SH-SY5Y (cell line): ENCODE data around the gene SCARB1.

Experiments
- GATA2 ChIP-seq: IDR thresholded peaks from 2 replicates; pipeline ENCODE4 v1.6.1; 2011; ENCODE audit warnings: mild to moderate bottlenecking, low read depth, low read length
- GATA3 ChIP-seq: IDR thresholded peaks from 2 replicates; pipeline ENCODE4 v1.6.1; 2011; ENCODE audit warnings: low read depth, mild to moderate bottlenecking, low read length, moderate library complexity

- TF ChIP-seq GATA3 (no peak), GATA2 (no peak)
Observed at GRCh38 chr12:124884587-124885438, 21.1 kb upstream of the SCARB1 start.
